PC-3 (cell line): ENCODE results near the gene SF3B2.

Experiments used
- EZH2 ChIP-seq: fragments of 300-600 bp; sonication (generic); IDR thresholded peaks from one replicate; pipeline ENCODE4 v1.6.1; 2017; ENCODE audit warnings: antibody characterized with exemption, mild to moderate bottlenecking, low read length; ENCODE audit not compliant: unreplicated experiment
- EZH2phosphoT487 ChIP-seq: fragments of 300-600 bp; sonication (generic); IDR thresholded peaks from 2 replicates; pipeline ENCODE4 v1.6.1; 2018; ENCODE audit warnings: mild to moderate bottlenecking, antibody characterized with exemption, low read length, borderline replicate concordance
- TF ChIP-seq, protein P1 (sequence below): fragments of 300-600 bp; sonication (generic); conservative IDR thresholded peaks from 2 replicates; pipeline ENCODE4 v1.5.1; 2017; ENCODE audit warnings: antibody characterized with exemption, low read depth, mild to moderate bottlenecking, low read length

DNA sequence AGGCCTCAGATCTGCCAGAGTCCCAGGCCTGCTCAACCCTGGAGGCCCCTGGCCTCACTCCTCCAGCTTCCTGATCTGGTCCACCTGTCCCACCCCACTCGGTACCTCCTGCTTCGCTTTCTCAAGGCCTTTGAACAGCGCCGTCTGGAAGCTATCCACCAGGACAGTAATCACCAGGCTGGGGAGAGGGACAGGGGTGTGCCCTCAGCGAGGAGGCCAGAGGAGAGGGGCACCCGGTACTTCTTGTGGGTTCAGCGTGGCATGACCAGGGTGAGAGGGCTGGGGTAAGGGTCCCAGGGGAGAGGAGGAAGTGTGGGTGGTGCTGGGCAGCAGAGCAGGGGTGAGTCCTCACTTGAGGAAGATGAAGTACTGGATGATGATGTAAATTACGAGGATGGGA lies 32.0 kb upstream of the SF3B2 start:
- TF ChIP-seq, protein P1, sequence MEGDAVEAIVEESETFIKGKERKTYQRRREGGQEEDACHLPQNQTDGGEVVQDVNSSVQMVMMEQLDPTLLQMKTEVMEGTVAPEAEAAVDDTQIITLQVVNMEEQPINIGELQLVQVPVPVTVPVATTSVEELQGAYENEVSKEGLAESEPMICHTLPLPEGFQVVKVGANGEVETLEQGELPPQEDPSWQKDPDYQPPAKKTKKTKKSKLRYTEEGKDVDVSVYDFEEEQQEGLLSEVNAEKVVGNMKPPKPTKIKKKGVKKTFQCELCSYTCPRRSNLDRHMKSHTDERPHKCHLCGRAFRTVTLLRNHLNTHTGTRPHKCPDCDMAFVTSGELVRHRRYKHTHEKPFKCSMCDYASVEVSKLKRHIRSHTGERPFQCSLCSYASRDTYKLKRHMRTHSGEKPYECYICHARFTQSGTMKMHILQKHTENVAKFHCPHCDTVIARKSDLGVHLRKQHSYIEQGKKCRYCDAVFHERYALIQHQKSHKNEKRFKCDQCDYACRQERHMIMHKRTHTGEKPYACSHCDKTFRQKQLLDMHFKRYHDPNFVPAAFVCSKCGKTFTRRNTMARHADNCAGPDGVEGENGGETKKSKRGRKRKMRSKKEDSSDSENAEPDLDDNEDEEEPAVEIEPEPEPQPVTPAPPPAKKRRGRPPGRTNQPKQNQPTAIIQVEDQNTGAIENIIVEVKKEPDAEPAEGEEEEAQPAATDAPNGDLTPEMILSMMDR, result no peak
- TF ChIP-seq EZH2 (no peak), EZH2phosphoT487 (no peak)
